ENCODE results near the gene NALCN. TPM values are rescaled to one million over a fixed set of nuclear protein-coding genes. Genes with fewer than 3 reads are reported as not detected.

The NALCN gene
- total and polyA plus RNA-seq, 2 donors (not counting 1 experiment from before 2014, with no cell fraction given): 1.5 to 2.7 TPM

DNA sequence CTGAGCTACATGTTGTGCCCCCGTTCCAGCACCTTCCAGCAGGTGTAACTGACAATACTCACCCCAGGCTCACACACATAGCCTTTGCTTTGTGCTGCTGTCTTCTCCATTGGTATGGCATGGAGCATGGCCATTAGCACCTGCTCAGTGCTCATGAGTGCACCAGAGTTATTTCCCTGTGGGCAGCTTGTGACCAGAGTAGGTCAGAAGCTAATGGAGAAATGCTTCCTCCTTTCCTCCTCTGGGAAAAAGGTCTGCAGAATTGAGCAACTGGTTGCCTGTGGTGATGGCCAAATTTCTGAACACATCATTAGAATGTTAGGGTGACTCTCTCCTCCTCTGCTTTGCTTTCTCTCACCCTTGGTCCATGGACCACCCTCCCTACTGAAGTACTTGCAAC is 397.2 kb downstream of the NALCN start:
- Histone ChIP-seq H3K9me3 (ENCODE audit: control insufficient read depth, insufficient read depth, low read depth, low read length) (no peaks in the 10 kb centered on the region), H3K27me3 (ENCODE audit: control insufficient read depth, insufficient read depth, low read length) (no peaks in the 10 kb centered on the region), H3K4me2 (ENCODE audit: extremely low read depth, insufficient read depth, low read length) (no peak overlapping the region), H3K79me2 (ENCODE audit: control insufficient read depth, insufficient read depth, low read length) (no peaks in the 10 kb centered on the region), H4K20me1 (ENCODE audit: control insufficient read depth, extremely low read depth, insufficient read depth, low read length) (no peaks in the 10 kb centered on the region), H3K4me1 (ENCODE audit: control insufficient read depth, extremely low read depth, insufficient read depth, low read length) (no peaks in the 10 kb centered on the region), H3K4me3 (replicated peaks in 1 of 4; ENCODE audit: control extremely low read depth in 1 of 4, insufficient read depth in 1 of 4, low read depth in 3 of 4, low read length in 4 of 4) (no peak overlapping the region), H3K9ac (ENCODE audit: insufficient read depth, low read length) (no peak overlapping the region), H3K36me3 (ENCODE audit: control insufficient read depth, insufficient read depth, low read length) (no peaks in the 10 kb centered on the region), H3K27ac (ENCODE audit: insufficient read depth, low read length) (peak overlapping the region; percentile 36), H2AFZ (ENCODE audit: low read length) (no peak overlapping the region)
- DNase-seq (ENCODE audit: low read depth in 2 of 2): peak in 1 of 2 donors; percentile 45
- TF ChIP-seq, protein P1, sequence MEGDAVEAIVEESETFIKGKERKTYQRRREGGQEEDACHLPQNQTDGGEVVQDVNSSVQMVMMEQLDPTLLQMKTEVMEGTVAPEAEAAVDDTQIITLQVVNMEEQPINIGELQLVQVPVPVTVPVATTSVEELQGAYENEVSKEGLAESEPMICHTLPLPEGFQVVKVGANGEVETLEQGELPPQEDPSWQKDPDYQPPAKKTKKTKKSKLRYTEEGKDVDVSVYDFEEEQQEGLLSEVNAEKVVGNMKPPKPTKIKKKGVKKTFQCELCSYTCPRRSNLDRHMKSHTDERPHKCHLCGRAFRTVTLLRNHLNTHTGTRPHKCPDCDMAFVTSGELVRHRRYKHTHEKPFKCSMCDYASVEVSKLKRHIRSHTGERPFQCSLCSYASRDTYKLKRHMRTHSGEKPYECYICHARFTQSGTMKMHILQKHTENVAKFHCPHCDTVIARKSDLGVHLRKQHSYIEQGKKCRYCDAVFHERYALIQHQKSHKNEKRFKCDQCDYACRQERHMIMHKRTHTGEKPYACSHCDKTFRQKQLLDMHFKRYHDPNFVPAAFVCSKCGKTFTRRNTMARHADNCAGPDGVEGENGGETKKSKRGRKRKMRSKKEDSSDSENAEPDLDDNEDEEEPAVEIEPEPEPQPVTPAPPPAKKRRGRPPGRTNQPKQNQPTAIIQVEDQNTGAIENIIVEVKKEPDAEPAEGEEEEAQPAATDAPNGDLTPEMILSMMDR (conservative IDR thresholded peaks at IDR 0.05 in 1 of 2, IDR thresholded peaks at IDR 0.05 in 1 of 2; ENCODE audit: low read depth in 1 of 2, low read length in 2 of 2): no peak
- no peak for TF ChIP-seq EZH2 (IDR thresholded peaks at IDR 0.05; ENCODE audit: low read length, missing control alignments)

DNA sequence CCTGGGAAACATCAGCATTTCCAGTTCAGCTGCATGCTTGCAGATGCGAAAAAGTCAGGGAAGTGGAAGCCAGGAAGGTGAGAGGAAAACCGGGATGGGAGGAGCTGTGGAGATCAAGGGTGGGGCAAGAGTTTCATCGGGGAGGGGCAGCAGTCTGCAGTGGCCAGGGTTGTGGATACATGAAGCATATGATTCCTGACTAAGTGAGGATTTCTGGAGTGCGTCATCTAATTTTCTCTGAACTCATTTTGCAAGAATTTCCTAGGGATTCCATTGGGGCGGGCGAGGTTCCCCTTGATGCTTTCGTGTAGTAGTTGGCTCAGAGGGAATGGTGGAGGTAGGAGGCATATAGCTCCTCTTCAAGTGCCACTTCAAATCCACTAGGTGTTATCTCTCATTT is 397.6 kb downstream of the NALCN start:
- TF ChIP-seq, protein P1 (conservative IDR thresholded peaks at IDR 0.05 in 1 of 2, IDR thresholded peaks at IDR 0.05 in 1 of 2; ENCODE audit: low read depth in 1 of 2, low read length in 2 of 2): no peak
- no peak for TF ChIP-seq EZH2 (IDR thresholded peaks at IDR 0.05; ENCODE audit: low read length, missing control alignments)
- peak; percentile 0 to 87 for DNase-seq (ENCODE audit: low read depth in 2 of 2)
- Histone ChIP-seq H3K27ac (ENCODE audit: insufficient read depth, low read length) (peak overlapping the region; percentile 36), H3K4me3 (replicated peaks in 1 of 4; ENCODE audit: control extremely low read depth in 1 of 4, insufficient read depth in 1 of 4, low read depth in 3 of 4, low read length in 4 of 4) (no peak overlapping the region), H3K79me2 (ENCODE audit: control insufficient read depth, insufficient read depth, low read length) (no peaks in the 10 kb centered on the region), H3K4me1 (ENCODE audit: control insufficient read depth, extremely low read depth, insufficient read depth, low read length) (no peaks in the 10 kb centered on the region), H3K4me2 (ENCODE audit: extremely low read depth, insufficient read depth, low read length) (no peak overlapping the region), H3K9ac (ENCODE audit: insufficient read depth, low read length) (no peak overlapping the region), H3K36me3 (ENCODE audit: control insufficient read depth, insufficient read depth, low read length) (no peaks in the 10 kb centered on the region), H3K27me3 (ENCODE audit: control insufficient read depth, insufficient read depth, low read length) (no peaks in the 10 kb centered on the region), H3K9me3 (ENCODE audit: control insufficient read depth, insufficient read depth, low read depth, low read length) (no peaks in the 10 kb centered on the region), H4K20me1 (ENCODE audit: control insufficient read depth, extremely low read depth, insufficient read depth, low read length) (no peaks in the 10 kb centered on the region), H2AFZ (ENCODE audit: low read length) (no peak overlapping the region)

DNA sequence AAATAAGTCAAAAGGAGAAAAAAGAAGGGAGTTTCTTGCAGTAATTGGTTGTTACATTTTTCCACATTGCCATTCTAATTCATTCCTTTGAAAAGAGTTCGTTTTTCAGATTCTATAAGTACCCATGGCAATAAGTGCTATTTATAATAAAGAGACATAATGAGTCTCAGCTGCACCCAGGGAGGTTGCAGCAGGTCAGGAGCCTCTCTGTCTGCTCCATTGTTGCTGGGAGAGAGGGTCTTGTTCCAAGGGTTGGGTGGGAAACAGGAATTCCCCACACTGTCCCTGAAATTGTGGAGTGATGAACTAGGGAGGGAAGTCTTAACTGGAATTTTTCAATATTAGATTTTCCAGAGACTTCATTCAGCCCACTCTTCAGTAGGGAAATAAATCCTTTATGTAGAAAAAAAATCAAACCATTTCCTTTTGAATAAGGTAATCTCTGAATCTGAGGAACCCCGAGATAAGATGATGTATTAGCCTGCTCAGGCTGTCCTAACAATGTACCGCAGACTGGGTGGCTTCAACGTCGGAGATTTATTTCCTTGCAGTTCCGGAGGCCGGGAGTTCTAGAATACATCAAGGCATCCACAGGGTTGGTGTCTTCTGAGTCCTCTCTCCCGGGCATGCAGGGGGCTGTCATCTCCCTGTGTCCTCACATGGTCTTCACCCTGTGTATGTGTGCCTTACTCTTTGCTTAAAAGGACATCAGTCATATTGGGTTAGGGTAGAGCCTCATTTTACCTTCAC is 399.0 kb downstream of the NALCN start:
- Histone ChIP-seq H3K9me3 (ENCODE audit: control insufficient read depth, insufficient read depth, low read depth, low read length) (no peaks in the 10 kb centered on the region), H3K4me3 (replicated peaks in 1 of 4; ENCODE audit: control extremely low read depth in 1 of 4, insufficient read depth in 1 of 4, low read depth in 3 of 4, low read length in 4 of 4) (no peak overlapping the region), H3K9ac (ENCODE audit: insufficient read depth, low read length) (no peak overlapping the region), H3K4me1 (ENCODE audit: control insufficient read depth, extremely low read depth, insufficient read depth, low read length) (no peaks in the 10 kb centered on the region), H3K27me3 (ENCODE audit: control insufficient read depth, insufficient read depth, low read length) (no peaks in the 10 kb centered on the region), H3K4me2 (ENCODE audit: extremely low read depth, insufficient read depth, low read length) (no peak overlapping the region), H4K20me1 (ENCODE audit: control insufficient read depth, extremely low read depth, insufficient read depth, low read length) (no peaks in the 10 kb centered on the region), H3K27ac (ENCODE audit: insufficient read depth, low read length) (no peak overlapping the region), H3K36me3 (ENCODE audit: control insufficient read depth, insufficient read depth, low read length) (no peaks in the 10 kb centered on the region), H2AFZ (ENCODE audit: low read length) (no peak overlapping the region), H3K79me2 (ENCODE audit: control insufficient read depth, insufficient read depth, low read length) (no peaks in the 10 kb centered on the region)
- DNase-seq (ENCODE audit: low read depth in 2 of 2): no peak
- TF ChIP-seq EZH2 (IDR thresholded peaks at IDR 0.05; ENCODE audit: low read length, missing control alignments): no peak
- TF ChIP-seq, protein P1 (conservative IDR thresholded peaks at IDR 0.05 in 1 of 2, IDR thresholded peaks at IDR 0.05 in 1 of 2; ENCODE audit: low read depth in 1 of 2, low read length in 2 of 2): no peak

All from fibroblast of lung (primary cell).